ENCODE measurements around the gene PROZ.

DNA sequence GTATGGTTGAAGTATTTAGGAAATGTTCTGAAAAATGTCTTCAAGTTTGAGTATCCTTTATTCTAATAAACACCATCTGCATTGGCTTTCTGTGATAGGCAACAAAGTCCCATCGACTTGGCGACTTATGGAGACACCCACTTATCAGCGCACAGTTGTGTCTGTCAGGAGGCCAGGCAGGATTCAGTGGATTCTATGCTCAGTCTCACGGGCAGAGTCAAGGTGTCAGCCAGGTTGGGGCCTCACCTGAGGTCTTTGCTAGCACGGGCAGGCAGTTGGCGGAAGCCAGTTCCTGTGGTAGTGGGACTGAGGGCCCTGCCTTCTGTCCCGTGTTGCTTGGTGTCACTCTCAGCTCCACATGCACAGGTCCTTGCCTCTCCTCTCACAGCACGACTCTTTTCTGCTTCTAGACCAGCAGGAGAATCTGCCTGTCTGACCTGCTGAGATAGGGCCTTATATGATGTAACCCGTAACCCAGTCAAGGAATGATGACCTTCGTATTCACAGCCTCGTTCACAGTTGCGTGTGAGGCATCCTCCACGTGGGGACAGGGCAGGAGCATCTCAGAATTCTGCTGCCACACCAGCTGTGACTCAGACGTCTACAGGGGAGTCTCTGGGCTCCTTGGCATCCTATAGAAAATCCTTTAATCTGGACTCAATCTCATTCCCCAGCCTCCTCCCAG, 61.0 kb downstream of the PROZ start:
- TF ChIP-seq CTCF (IDR thresholded peaks at IDR 0.05; ENCODE audit: insufficient read depth, low read length, poor library complexity, severe bottlenecking) (no peak), EZH2phosphoT487 (conservative IDR thresholded peaks at IDR 0.05; ENCODE audit: low read length) (no peak)
